AG04449 (cell line): Measurements from ENCODE around the gene SPAG17.

Experiments used
- CTCF ChIA-PET: fragments of 350-600 bp; formaldehyde crosslinking; extraction: SDS; loops from one replicate; lab custom pipeline; 2021; ENCODE audit warnings: antibody characterized with exemption; lab: Yijun Ruan, JAX
- POLR2A ChIA-PET: fragments of 400-600, 350-600 bp; formaldehyde crosslinking; extraction: SDS; loops from one replicate; lab custom pipeline; 2020; ENCODE audit warnings: antibody characterized with exemption, inconsistent platforms; lab: Yijun Ruan, JAX
- DNase-seq: peaks from one replicate; pipeline ENCODE4 v3.0.0-alpha.2; 2010; ENCODE audit warnings: low read depth, low spot score
- H3K4me3 ChIP-seq: 2 replicates; pipeline ENCODE4 v1.5.1; 2011; ENCODE audit warnings: low read depth, mild to moderate bottlenecking, control low read depth, low read length
- TF ChIP-seq, protein P1 (sequence below): IDR thresholded peaks from one replicate; pipeline ENCODE4 v1.5.1; 2011; ENCODE audit warnings: mild to moderate bottlenecking, moderate library complexity, low read length, control low read depth, inconsistent platforms; ENCODE audit not compliant: insufficient read depth; ENCODE audit errors: missing control alignments

SPAG17 gene

DNA sequence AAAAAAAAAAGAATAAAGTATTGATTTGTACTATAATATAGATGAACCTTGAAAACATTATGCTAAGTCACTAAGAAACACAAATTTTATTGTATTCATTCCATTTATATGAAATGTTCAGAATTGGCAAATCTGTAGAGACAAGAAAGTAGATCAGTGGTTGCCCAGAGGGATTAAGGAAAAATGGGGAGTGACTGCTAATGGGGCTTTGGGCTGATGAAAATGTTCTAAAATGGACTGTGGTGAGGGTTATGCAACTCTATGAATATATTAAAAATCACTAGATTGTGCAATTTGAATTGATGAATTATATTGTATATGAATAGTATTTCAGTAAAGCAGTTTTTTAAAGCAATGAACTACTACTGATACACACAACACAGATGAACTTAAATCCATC lies 265.7 kb downstream of the SPAG17 start:
- ChIA-PET CTCF (interaction anchor here (1.0 kb wide), 1 partner anchor 9 kb away, joined by 3 read pairs; the partner anchor contains the start of gene GDAP2), POLR2A (no interaction called here)
- no peak overlapping the region for H3K4me3 ChIP-seq
- TF ChIP-seq, protein P1, sequence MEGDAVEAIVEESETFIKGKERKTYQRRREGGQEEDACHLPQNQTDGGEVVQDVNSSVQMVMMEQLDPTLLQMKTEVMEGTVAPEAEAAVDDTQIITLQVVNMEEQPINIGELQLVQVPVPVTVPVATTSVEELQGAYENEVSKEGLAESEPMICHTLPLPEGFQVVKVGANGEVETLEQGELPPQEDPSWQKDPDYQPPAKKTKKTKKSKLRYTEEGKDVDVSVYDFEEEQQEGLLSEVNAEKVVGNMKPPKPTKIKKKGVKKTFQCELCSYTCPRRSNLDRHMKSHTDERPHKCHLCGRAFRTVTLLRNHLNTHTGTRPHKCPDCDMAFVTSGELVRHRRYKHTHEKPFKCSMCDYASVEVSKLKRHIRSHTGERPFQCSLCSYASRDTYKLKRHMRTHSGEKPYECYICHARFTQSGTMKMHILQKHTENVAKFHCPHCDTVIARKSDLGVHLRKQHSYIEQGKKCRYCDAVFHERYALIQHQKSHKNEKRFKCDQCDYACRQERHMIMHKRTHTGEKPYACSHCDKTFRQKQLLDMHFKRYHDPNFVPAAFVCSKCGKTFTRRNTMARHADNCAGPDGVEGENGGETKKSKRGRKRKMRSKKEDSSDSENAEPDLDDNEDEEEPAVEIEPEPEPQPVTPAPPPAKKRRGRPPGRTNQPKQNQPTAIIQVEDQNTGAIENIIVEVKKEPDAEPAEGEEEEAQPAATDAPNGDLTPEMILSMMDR = no peak
- DNase-seq = no peak

DNA sequence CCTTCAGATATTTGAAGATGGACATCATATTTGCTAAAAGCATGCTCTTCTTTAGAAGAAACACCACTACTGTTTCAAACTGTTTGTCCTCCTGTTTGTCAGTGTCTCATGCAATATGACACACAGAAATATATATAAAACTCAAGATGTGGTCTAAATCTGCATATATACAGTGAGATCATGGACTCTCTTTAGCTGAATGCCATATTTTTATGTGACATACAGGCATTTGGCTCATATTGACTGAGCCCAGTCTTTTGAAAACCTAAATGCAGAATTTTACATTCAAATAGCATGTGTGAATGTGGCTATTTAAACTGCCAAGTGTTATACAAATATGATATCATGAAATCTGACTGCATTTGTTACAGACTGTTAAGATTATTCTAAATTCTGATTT lies 274.0 kb downstream of the SPAG17 start:
- TF ChIP-seq, protein P1 = no peak

DNA sequence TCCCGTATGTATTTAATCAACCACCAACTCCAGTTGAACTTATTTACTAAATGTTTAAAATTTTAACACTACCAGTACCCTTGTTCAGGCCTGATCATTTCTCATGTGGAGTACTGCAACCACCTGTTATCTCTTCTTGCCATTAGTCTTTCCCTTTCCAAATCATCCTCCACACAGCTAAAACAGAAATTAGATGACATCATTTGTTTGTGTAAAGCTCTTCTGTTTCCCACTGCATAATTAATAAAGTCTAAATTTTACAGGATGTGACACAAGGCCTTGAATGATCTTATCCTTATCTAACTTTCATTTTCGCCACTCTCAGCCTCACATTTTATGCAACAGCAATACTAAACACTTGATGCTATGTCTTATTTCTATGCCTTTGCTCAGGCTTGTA lies 280.0 kb downstream of the SPAG17 start:
- no peak overlapping the region for H3K4me3 ChIP-seq
- no peak for DNase-seq
- ChIA-PET POLR2A (no interaction called here), CTCF (interaction anchor here (1.1 to 6.8 kb wide), 4 partner anchors 10 to 370 kb away, joined by 3 to 66 read pairs (median 8); partner anchors contain the start of gene GDAP2)
- TF ChIP-seq, protein P1 = no peak

More for the DNA sequence above, 274.0 kb downstream of the SPAG17 start:
- POLR2A ChIA-PET = no interaction called here
- no peak overlapping the region for H3K4me3 ChIP-seq
- DNase-seq = no peak
- CTCF ChIA-PET = interaction anchor here (1.5 to 6.8 kb wide), 3 partner anchors 14 to 376 kb away, joined by 3 to 66 read pairs (median 7); no protein-coding TSS in a partner anchor

DNA sequence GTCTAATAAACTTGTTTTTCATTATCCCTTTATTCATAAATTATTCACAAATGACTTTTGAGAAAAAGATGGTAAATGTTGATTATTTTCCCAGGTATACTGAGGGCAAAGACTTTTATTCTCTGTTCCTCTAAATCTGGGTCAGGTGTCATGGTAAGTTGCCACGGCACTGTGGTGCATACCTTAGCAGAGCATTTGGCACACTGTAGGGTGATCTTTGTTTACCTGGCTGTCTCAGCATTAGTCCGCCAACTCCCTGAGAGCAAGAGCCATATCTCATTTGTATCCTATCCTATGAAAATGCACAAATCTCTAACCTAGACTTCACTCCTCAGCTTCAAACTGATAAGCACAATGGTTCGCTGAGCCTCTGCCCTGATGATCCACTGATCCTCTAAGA lies 280.5 kb downstream of the SPAG17 start:
- POLR2A ChIA-PET = no interaction called here

More for the DNA sequence above, 280.5 kb downstream of the SPAG17 start:
- TF ChIP-seq, protein P1 = no peak
- no peak overlapping the region for H3K4me3 ChIP-seq
- CTCF ChIA-PET = interaction anchor here (6.8 kb wide), 1 partner anchor 9 kb away, joined by 66 read pairs; no protein-coding TSS in a partner anchor
- DNase-seq = no peak
